ENCODE data around the gene PRKAG3. TPM values are rescaled to one million over a fixed set of nuclear protein-coding genes. Genes with fewer than 3 reads are reported as not detected.

The PRKAG3 gene
- total and polyA plus RNA-seq, 2 donors from 2014 or later: not detected

DNA sequence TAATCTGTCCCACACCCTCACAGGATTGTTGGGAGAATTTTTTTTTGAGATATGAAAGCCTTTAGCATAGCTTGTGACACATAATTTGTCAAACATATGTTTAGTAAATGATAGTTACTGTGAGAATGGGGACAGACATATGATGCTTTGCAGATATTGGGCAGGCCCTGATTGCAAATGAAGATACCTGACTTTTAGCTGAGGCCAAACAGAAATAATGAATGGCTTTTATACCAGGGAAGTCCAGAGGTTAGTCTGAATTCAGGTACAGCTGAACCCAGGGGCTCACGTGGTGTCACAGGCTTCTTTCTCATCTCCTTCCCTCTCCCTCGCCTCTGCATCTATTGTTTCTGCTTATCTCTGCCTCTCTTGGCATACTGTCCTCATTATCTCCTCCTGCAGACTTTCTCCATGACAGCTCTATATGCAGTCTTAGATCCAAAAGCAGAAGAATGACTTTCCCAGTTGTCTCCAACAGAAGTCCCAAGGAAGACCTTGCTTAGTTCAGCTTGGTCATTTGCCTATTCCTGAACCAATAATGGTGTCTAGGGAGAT is 44.2 kb upstream of the PRKAG3 start:
- Histone ChIP-seq H3K4me3 (ENCODE audit: low read length in 3 of 3) (no peak overlapping the region), H3K27me3 (ENCODE audit: control insufficient read depth, insufficient read depth, low read length) (peaks cover 46% of the 10 kb centered on the region), H3K9me3 (ENCODE audit: control insufficient read depth in 2 of 3, insufficient read depth in 1 of 3, low read length in 3 of 3) (no peaks in the 10 kb centered on the region), H3K36me3 (ENCODE audit: control insufficient read depth in 2 of 3, insufficient read depth in 3 of 3, low read length in 3 of 3) (no peaks in the 10 kb centered on the region), H3K9ac (ENCODE audit: low read length in 3 of 3) (no peak overlapping the region), H3K4me1 (ENCODE audit: control insufficient read depth in 2 of 3, insufficient read depth in 2 of 3, low read depth in 1 of 3, low read length in 3 of 3) (peaks cover 0 to 14% (median 0%) of the 10 kb centered on the region in 3 donors), H3K27ac (ENCODE audit: low read depth in 2 of 2, low read length in 2 of 2) (no peak overlapping the region)
- DNase-seq: no peak
- no peak for TF ChIP-seq CTCF (IDR thresholded peaks at IDR 0.05; ENCODE audit: borderline replicate concordance, extremely low read depth, insufficient read depth)
- intact Hi-C loops (cut with DNase I): no loop called here
- FAIRE-seq: no peak

DNA sequence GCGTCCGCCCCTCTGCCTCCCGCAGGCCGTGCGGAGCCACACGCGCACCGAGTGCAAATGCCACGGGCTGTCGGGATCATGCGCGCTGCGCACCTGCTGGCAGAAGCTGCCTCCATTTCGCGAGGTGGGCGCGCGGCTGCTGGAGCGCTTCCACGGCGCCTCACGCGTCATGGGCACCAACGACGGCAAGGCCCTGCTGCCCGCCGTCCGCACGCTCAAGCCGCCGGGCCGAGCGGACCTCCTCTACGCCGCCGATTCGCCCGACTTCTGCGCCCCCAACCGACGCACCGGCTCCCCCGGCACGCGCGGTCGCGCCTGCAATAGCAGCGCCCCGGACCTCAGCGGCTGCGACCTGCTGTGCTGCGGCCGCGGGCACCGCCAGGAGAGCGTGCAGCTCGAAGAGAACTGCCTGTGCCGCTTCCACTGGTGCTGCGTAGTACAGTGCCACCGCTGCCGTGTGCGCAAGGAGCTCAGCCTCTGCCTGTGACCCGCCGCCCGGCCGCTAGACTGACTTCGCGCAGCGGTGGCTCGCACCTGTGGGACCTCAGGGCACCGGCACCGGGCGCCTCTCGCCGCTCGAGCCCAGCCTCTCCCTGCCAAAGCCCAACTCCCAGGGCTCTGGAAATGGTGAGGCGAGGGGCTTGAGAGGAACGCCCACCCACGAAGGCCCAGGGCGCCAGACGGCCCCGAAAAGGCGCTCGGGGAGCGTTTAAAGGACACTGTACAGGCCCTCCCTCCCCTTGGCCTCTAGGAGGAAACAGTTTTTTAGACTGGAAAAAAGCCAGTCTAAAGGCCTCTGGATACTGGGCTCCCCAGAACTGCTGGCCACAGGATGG is 42.0 kb upstream of the PRKAG3 start:
- Histone ChIP-seq H3K9me3 (ENCODE audit: control insufficient read depth in 2 of 3, insufficient read depth in 1 of 3, low read length in 3 of 3) (no peaks in the 10 kb centered on the region), H3K9ac (ENCODE audit: low read length in 3 of 3) (no peak overlapping the region), H3K27ac (ENCODE audit: low read depth in 2 of 2, low read length in 2 of 2) (no peak overlapping the region), H3K36me3 (ENCODE audit: control insufficient read depth in 2 of 3, insufficient read depth in 3 of 3, low read length in 3 of 3) (no peaks in the 10 kb centered on the region), H3K27me3 (ENCODE audit: control insufficient read depth, insufficient read depth, low read length) (peaks cover 55% of the 10 kb centered on the region), H3K4me3 (ENCODE audit: low read length in 3 of 3) (no peak overlapping the region), H3K4me1 (ENCODE audit: control insufficient read depth in 2 of 3, insufficient read depth in 2 of 3, low read depth in 1 of 3, low read length in 3 of 3) (peaks cover 0 to 7% (median 0%) of the 10 kb centered on the region in 3 donors)
- DNase-seq (peak in 3 of 5 donors; percentile 43 to 50 (median 47)), FAIRE-seq (no peak)
- no peak for TF ChIP-seq CTCF (IDR thresholded peaks at IDR 0.05; ENCODE audit: borderline replicate concordance, extremely low read depth, insufficient read depth)
- intact Hi-C loops (cut with DNase I): no loop called here

GRCh38 chr2:218872645-218873358 is 41.2 kb upstream of the PRKAG3 start:
- Histone ChIP-seq H3K27ac (ENCODE audit: low read depth in 2 of 2, low read length in 2 of 2) (no peak overlapping the region), H3K27me3 (ENCODE audit: control insufficient read depth, insufficient read depth, low read length) (peaks cover 55% of the 10 kb centered on the region), H3K9ac (ENCODE audit: low read length in 3 of 3) (no peak overlapping the region), H3K4me1 (ENCODE audit: control insufficient read depth in 2 of 3, insufficient read depth in 2 of 3, low read depth in 1 of 3, low read length in 3 of 3) (peaks cover 0 to 7% (median 0%) of the 10 kb centered on the region in 3 donors), H3K4me3 (ENCODE audit: low read length in 3 of 3) (no peak overlapping the region), H3K9me3 (ENCODE audit: control insufficient read depth in 2 of 3, insufficient read depth in 1 of 3, low read length in 3 of 3) (no peaks in the 10 kb centered on the region), H3K36me3 (ENCODE audit: control insufficient read depth in 2 of 3, insufficient read depth in 3 of 3, low read length in 3 of 3) (no peaks in the 10 kb centered on the region)
- DNase-seq (no peak), FAIRE-seq (no peak)
- TF ChIP-seq CTCF (IDR thresholded peaks at IDR 0.05; ENCODE audit: borderline replicate concordance, extremely low read depth, insufficient read depth): no peak
- intact Hi-C loops (cut with DNase I): no loop called here

Measured in kidney (tissue), 14 donors.